GM10266 (cell line): ENCODE results near the gene MR1.

Experiments
- DNase-seq: peaks from one replicate; pipeline ENCODE4 v3.0.0; 2012; ENCODE audit errors: extremely low spot score
- TF ChIP-seq, protein P1 (sequence below): IDR thresholded peaks from 2 replicates; pipeline ENCODE4 v1.5.1; 2012; ENCODE audit warnings: mild to moderate bottlenecking, low read depth; ENCODE audit not compliant: control insufficient read depth, insufficient read depth; ENCODE audit errors: missing control alignments

MR1 gene

DNA sequence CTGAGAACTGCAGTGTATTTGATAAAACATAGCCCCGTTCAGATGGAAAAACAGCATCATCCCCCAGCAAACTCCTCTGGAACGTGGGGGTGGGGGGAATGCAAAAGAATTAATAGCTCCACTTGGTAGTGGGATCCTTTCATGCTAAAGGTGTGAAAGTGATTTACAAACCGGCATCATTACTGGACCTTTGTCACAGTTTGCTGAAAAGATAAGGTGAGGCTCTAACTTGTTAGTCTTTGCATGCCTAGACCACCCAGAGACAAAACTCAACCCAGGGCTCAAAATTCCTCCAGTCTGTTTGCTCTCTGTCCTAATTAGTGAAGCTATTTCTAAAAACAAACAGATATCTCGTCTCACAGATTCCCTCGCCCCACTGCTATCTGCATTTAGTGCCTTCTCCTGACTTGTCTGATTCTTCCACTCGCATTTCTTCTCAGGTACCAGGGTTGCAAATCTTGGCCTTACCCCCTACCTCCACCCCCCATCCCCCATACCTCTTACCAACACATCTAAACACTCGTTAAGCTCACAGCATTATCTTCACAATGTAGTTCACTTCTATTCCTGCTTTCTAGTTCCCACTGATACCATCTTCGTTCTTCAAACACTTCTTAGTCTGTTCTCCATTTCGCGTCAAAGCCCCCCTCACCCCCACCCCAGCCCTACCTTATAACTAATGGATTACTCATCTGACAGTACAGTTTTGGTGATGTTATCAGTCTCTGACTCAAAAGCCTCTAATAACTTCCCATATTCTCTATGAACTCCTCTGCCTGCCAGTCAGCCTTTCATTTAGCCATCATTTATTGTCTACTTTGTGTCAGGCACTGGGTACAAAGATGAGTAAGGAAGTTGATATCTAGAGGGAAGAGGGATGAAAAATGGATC, 66.5 kb downstream of the MR1 start:
- TF ChIP-seq, protein P1, sequence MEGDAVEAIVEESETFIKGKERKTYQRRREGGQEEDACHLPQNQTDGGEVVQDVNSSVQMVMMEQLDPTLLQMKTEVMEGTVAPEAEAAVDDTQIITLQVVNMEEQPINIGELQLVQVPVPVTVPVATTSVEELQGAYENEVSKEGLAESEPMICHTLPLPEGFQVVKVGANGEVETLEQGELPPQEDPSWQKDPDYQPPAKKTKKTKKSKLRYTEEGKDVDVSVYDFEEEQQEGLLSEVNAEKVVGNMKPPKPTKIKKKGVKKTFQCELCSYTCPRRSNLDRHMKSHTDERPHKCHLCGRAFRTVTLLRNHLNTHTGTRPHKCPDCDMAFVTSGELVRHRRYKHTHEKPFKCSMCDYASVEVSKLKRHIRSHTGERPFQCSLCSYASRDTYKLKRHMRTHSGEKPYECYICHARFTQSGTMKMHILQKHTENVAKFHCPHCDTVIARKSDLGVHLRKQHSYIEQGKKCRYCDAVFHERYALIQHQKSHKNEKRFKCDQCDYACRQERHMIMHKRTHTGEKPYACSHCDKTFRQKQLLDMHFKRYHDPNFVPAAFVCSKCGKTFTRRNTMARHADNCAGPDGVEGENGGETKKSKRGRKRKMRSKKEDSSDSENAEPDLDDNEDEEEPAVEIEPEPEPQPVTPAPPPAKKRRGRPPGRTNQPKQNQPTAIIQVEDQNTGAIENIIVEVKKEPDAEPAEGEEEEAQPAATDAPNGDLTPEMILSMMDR = no peak
- no peak for DNase-seq

DNA sequence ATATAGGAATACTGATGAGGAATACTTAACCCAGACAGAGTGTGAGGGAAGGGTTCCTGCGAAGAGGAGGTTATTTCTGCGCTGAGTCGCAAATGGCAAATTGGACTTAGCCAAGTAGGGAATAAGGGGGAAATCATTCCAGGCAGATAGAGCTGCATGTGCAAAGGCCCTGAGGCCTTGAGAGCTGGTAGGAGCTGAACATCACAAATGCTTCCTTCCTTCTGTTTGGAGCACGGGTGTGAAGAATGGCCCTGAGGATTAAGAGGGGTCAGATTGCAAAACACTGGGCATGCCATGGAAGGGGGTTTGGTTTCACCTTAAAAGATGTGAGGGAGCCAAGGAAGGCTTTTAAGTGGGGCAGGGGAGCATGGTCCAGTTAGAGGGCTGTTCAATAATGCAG, 67.2 kb downstream of the MR1 start:
- no peak for DNase-seq
- TF ChIP-seq, protein P1 = no peak

DNA sequence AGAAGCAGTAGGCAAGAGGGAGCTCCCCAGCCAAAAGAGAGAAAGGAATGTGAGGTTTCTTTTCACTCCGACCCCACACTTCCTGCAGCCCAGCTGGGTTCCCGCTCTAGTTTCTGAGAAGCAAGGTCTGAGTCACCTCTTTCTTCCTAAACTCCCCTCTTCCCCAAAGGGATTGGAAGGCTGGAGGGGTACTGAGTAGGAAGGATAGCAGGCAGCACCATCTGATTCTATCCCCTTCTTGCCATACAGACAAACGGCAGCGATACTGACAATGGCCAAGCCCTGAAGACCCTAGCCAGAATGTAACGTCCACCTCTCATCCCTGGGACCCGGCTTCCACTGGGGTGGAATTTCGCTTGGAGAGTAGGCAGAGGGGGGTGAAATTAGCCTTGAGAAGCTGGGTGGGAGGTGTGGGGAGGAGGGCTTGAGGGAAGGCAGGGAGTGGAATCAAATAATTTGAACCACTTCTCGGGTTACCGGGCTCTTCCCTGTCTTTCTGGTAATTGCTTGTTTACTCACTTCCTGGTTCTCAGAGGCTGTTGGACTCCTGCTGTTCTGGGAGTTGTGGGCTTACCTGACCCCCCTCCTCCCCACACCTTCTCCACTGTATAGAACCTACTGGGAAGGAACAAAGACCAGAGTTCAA, 67.9 kb downstream of the MR1 start:
- TF ChIP-seq, protein P1 = no peak
- no peak for DNase-seq

DNA sequence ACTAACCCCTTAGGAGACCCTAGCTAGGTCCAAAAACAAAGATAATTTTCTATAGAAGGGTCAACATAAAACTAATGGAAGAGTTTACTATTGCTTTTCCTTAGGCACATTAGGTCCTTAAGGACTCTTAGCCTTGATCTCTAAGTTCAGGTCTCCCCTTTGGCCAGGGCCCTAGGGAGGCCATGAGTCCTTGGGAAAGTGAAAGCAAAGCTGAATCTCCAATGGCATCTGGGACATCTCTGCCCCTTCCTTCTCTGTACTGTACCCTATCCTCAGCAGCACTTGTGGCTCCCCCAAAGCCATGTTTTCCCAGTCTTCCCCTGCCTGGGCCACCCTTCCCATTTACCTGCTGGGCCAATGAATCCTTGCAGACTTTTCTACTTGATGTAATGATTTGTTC, 69.1 kb downstream of the MR1 start:
- no peak for DNase-seq
- TF ChIP-seq, protein P1 = no peak

DNA sequence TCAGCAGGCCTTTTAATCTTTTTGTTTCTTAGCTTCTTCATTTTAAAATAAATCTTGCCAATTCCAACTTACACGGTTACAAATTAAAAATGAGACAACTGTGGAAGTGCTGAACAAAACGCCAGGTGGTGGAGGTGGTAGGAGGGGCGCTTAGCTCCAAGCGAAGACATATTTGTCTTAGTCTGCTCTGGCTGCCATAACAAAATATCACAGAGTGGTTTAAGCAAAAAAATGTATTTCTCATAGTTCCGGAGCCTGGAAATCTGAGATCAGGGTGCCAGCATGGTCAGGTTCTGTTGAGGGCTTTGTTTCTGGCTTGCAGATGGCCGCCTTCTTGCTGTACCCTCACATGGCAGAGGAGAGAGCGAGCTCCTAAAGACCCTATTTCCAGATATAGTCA, 69.6 kb downstream of the MR1 start:
- TF ChIP-seq, protein P1 = no peak
- DNase-seq = no peak

DNA sequence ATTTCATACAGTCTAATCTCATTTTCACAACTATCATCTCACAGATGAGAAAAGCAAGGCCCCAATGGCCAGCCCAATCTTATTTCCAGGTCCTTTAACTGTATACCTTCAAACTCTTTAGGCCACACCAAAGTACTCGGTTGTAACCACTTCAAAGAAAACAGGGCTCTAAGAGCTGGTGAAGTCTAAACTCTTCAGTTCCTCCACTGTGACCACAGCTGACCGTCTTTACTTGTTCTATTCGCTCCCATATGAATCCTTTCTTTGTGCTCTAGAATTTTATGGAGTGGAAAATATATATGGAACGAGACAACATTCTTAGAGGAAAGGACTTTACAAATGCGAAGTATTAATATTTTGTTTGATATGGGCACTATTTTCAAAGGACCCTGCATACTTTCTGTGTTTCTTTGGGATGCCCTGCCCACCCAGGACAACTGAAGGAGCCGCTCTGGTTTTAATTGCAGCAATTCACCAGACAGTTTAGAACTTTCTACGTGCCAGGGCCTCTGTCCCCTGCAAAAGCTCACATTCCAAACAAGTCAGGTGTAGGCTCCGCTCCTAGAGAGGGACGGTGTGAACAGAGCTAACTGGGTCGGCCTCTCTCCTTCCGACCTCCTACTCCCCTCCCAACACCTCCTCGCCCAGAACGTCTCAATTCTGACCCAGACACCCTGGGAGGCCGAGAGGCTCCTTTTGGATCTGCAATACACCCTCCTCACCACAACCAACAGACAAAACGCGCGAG, 70.4 kb downstream of the MR1 start:
- DNase-seq = peak; percentile 50
- TF ChIP-seq, protein P1 = no peak

DNA sequence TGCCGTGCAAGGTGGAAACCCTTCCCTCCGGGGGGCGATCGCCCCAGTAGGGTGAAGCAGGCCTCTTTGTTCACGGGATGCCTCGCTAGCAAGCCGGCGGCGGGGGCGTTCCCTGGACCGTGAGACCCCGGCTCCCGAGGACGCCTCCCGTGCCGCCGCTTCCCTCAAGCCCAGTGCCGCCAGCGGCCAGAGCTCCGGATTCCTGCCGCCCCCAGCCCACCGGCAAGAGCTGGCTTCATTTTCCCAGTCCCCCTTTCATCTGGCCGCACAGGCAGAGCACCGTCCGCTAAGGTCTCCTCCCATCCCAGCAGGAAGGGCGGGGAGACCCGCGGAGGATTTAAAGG, 71.0 kb downstream of the MR1 start:
- TF ChIP-seq, protein P1 = peak; percentile 6
- DNase-seq = no peak
